ENCODE measurements around the gene PARVB.

DNA sequence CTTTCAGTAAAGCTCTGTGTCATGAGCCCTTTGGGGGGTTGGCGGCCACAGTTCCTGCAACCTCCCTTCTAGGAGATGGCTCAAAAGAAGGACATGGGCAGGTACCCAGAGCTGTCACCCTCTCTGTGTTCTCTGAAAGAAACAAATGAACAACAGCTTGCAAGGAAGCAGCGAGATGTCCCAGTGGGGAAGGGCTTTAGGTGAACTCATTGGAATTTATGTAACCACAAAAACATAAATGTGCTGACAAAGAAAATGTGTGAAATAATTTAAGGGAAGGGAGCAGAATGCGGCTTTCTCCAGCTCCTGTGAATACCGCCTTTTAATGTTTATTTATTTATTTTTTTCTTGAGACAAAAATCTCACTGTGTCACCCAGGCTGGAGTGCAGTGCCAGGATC, 159.9 kb downstream of the PARVB start:
- no peak for TF ChIP-seq POLR2A (IDR thresholded peaks at IDR 0.05; ENCODE audit: low read length)
- TF ChIP-seq GATA1 (IDR thresholded peaks at IDR 0.05; ENCODE audit: low read depth, low read length): no peak

Measured in erythroblast (primary cell).